Glomerular visceral epithelial cell (primary cell): ENCODE measurements around the gene SAMD13.

Source experiments
- DNase-seq: peaks from one replicate; pipeline ENCODE4 v3.0.0-alpha.2; 2016; ENCODE audit errors: extremely low spot score

The SAMD13 gene

DNA sequence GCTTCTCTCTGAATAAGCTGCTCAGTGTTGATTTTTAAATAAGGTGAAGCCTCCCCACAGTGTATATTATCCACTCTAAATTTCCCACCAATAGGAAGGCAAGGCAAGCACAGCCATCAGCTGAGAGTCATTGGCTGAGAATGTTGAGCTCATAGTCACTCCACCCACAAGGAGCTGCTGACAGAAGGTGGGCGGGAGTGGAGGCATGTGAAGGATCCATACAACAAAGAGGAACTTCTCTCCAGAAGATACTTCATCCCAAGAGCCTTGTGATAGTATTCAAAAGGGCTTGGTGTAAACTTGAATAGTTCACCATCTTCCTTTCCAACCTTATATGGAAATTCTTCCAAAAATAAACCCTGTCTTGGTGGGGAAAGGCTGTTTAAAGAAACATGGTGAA is 42.8 kb downstream of the SAMD13 start:
- no peak for DNase-seq

DNA sequence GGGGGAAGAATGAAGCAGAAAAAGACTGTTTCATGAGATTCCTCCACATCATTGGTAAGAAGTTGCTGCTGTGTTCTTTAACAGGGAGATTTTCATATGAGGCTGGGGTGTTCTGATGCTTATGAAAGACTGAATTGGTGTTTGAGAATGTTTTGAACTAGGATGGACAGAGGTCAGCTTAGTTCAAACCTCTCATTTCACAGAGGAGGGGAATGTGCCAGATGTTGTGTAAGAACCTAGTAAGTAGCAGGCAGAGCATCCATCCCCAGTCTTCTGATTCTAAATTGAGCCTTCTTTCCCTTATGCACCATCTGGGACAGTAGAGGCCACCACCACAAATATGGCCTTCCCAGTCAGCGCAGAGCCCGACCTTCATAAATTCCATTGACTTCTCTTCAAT is 43.7 kb downstream of the SAMD13 start:
- DNase-seq = no peak

GRCh38 chr1:84347271-84347931 is 45.9 kb downstream of the SAMD13 start:
- DNase-seq = no peak

GRCh38 chr1:84347932-84348555 is 46.5 kb downstream of the SAMD13 start:
- peak; percentile 50 for DNase-seq

GRCh38 chr1:84348759-84349158 is 47.3 kb downstream of the SAMD13 start:
- no peak for DNase-seq

GRCh38 chr1:84350104-84350503 is 48.6 kb downstream of the SAMD13 start:
- no peak for DNase-seq

DNA sequence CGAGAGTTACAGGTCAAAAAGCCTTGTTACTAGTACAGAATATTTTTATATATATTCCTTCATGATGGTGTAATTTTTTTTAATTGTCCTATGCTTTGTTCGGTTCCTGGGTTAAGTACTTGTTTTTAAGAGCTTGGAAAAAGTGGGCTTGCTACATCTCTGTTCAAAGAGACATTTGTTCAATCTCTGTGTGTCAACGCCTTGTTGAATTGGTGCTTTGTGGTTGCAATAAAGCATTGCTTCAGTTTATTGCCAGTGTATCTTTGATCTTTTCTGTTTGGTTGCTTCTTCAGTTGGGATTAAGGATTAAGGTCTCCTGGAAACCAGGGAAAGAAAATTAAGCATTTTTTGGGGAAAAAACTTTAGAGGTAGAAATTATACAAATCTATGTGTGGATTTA is 49.0 kb downstream of the SAMD13 start:
- no peak for DNase-seq

- DNase-seq = no peak
These were observed 51.0 kb downstream of the SAMD13 start for GRCh38 chr1:84352298-84353106.

DNA sequence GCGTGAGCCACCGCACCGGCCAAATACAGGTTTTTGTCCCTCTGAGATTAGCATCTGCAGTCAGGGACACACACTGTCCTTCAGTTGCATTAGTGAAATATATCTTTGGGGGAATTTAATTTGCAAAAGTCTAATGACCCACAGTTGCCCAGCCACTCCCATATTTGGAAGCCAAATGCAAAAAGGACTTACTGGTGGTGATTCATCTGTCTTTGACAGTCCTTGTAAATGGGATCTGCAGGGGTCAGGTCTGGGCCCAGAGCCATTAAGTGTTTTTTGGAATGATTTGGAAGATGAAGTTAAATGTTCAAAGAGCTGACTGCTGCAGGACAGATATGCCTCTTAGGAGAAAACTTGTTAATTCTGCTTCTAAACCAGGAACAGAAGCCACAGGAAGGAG is 52.2 kb downstream of the SAMD13 start:
- DNase-seq = no peak

DNA sequence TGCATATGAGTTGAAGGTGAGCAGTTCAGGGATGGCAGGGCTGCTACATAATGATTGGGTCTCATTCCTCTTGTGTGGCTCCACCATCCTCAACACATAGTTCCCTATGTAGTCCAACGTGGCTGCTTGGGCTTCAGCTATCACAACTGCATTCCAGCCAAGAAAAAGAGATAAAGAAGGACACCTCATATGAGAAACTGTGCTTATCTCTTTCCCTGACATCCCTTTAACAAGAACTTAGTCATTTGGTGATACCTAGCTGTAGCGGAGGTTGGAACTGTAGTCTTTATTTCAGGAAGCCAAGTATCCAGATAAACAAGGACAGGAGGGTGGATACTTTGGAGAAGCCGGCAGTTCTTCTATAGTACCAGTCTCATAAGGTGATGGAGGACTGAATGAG is 54.0 kb downstream of the SAMD13 start:
- DNase-seq = no peak

GRCh38 chr1:84356881-84357280 is 55.4 kb downstream of the SAMD13 start:
- DNase-seq = no peak

- no peak for DNase-seq
These were observed 57.2 kb downstream of the SAMD13 start for GRCh38 chr1:84358695-84359094.

DNA sequence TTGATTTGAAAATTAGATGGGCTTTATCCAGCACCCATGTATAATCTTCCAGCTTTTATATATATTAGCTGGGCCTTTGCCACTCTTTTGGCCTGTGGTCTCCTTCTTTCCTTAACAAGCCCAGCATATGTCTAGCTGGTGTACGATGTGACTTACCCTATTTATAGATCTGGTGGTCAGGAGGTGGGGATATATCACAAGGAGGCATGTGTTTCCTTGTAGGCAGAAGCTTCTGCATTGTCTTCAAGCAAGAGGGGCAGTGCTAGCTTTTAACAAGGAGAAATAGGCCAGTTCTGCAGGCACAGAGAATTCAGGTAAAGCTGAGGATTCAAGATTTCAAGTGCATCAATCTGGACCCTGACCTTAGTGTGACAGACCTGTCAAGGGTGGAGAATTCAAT is 58.8 kb downstream of the SAMD13 start:
- no peak for DNase-seq

- no peak for DNase-seq
These were observed 60.3 kb downstream of the SAMD13 start for GRCh38 chr1:84361796-84362195.

- no peak for DNase-seq
These were observed 61.5 kb downstream of the SAMD13 start for GRCh38 chr1:84363019-84363418.

GRCh38 chr1:84363622-84364021 is 62.1 kb downstream of the SAMD13 start:
- DNase-seq = no peak

DNA sequence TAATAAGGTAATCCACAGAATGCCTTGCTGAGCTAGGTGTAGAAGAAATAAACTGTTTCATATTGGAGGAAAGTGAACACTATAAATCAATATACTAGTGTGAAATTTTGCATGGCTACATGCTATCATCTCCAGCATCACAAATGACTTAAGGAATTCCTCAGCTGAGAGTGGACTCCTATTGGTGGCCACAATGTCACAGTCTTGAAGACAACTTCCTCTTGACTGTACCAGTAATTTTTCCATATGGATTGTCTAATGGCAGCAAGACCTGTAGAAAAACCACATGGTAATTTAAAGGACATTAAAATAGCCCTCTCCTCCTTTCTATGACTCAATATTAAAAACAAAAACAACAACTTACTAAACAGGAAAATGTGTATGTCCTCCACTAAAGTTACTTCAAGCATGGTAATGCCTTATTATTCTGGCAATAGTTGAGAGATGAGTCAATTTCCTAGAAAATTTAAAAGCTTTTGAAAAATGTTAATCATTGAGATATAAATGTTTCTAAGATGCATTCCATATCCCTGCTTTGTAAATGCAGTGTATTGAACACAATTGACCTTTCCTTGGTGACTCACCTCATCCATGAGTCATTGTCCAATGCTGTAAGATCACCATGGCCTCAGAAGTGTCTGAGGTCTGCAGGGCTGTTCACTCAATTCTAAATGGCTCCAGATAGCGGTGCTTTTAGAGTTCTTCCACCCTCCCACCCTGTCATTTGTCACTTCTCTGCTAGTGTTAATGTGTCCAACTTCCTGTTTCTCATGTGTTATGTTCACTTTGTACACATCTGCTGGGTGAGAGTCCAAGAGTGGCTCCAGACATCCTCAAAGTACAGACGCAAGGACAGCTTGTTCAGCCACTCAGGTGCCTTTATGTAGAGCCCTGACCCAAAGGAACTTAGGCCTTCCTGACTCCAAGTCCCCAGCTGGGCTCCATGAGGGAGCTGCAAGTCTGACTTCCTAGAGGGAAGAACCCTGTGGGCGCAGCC is 64.0 kb downstream of the SAMD13 start:
- DNase-seq = peak; percentile 90

DNA sequence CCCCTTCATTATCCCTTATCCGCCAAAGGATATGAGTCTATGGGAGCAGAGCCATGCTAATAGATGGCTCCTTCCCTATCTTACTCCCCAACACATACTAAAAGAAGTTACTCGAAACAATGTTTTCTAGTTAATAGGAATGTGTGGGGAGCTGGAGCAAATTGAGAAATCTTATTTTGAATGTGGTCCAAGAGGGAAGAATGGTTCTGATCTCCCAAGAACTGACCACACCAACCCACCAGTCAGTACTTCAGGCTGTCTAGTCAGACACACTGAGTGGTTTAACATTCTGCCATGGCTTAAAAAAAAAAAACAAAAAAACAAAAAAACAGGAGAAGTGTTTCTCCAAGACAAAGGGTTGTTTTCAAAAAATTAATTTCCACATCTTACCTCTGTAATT is 65.3 kb downstream of the SAMD13 start:
- no peak for DNase-seq

- DNase-seq = no peak
These were observed 65.7 kb downstream of the SAMD13 start for GRCh38 chr1:84367219-84367618.

DNA sequence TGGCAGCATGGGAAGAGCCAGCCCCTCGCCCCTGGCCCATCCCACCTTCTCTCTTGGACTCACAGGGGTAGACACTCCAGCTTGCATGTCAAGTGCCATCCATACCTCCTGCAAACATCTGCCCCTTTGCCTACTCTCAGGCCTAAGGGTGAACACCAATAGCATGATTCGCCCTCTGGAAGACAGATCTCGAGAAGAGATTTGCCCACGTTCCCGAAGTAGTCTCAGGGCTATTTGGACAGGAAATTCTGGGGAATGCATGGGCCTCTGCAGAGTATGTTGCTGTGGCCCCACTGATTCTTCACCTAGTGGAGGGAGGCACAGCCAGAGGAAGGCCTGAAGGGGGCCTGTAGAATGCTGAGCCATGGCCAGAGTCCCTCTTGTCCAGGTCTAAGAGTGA is 66.9 kb downstream of the SAMD13 start:
- DNase-seq = no peak

DNA sequence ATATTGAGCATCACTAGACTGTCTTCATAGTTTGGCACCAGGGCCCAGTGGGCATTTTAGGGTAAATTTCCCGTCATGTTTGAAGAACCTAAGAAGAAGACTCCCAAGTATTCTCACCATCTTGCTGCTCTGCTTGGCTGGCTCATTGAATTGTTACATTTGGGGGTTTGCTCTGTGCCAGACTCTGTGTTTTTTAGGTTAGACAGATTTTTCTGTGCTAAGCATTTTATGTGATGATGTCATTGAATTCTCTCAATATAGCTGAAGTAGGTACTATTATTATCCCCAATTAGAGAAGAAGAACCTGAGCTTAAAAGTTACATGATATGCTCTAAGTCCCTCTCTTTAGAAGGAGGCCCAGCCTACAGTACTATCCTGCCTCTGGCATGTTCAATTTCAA is 68.8 kb downstream of the SAMD13 start:
- no peak for DNase-seq
